Hepatocyte (in vitro differentiated cells): ENCODE measurements around the gene KRT7. TPM values are rescaled to one million over a fixed set of nuclear protein-coding genes. Genes with fewer than 3 reads are reported as not detected.

Experiments used
- DNase-seq: peaks from one replicate; pipeline ENCODE4 v3.0.0-alpha.2; 2016; ENCODE audit warnings: low spot score
- H2AFZ ChIP-seq: fragments of 200-600 bp; sonication (generic); 2 replicates; pipeline ENCODE4 v1.6.0; 2016; ENCODE audit warnings: antibody characterized with exemption, mild to moderate bottlenecking
- H3K27ac ChIP-seq: fragments of 200-600 bp; sonication (generic); 2 replicates; pipeline ENCODE4 v1.5.1; 2016; ENCODE audit warnings: mild to moderate bottlenecking
- H3K27me3 ChIP-seq: fragments of 200-600 bp; sonication (generic); 2 replicates; pipeline ENCODE4 v1.6.1; 2016
- H3K36me3 ChIP-seq: fragments of 200-600 bp; sonication (generic); replicated peaks from 2 replicates; pipeline ENCODE4 v1.5.1; 2016; ENCODE audit warnings: low read depth; ENCODE audit not compliant: insufficient read depth
- H3K4me1 ChIP-seq: fragments of 200-600 bp; sonication (generic); 2 replicates; pipeline ENCODE4 v1.5.1; 2016; ENCODE audit warnings: mild to moderate bottlenecking, moderate library complexity; ENCODE audit not compliant: insufficient read depth
- H3K4me2 ChIP-seq: fragments of 200-600 bp; sonication (generic); 2 replicates; pipeline ENCODE4 v1.6.0; 2016
- H3K4me3 ChIP-seq: fragments of 200-600 bp; sonication (generic); 2 replicates; pipeline ENCODE4 v1.5.1; 2016; ENCODE audit warnings: mild to moderate bottlenecking
- H3K79me2 ChIP-seq: fragments of 200-600 bp; sonication (generic); 2 replicates; pipeline ENCODE4 v1.6.0; 2017; ENCODE audit warnings: mild to moderate bottlenecking
- H3K9me2 ChIP-seq: fragments of 200-600 bp; sonication (generic); replicated peaks from 2 replicates; pipeline ENCODE4 v1.6.0; 2017; ENCODE audit warnings: mild to moderate bottlenecking; ENCODE audit not compliant: insufficient read depth
- H3K9me3 ChIP-seq: fragments of 200-600 bp; sonication (generic); 2 replicates; pipeline ENCODE4 v1.5.1; 2016; ENCODE audit warnings: low read depth, mild to moderate bottlenecking
- H4K20me1 ChIP-seq: fragments of 200-600 bp; sonication (generic); 2 replicates; pipeline ENCODE4 v1.6.0; 2016; ENCODE audit warnings: mild to moderate bottlenecking; ENCODE audit not compliant: insufficient read depth, poor library complexity, severe bottlenecking
- CTCF ChIP-seq: fragments of 200-600 bp; sonication (generic); IDR thresholded peaks from 2 replicates; pipeline ENCODE4 v1.5.1; 2016; ENCODE audit warnings: antibody characterized with exemption, mild to moderate bottlenecking; ENCODE audit not compliant: poor library complexity
- EZH2 ChIP-seq: fragments of 200-600 bp; sonication (generic); IDR thresholded peaks from 2 replicates; pipeline ENCODE4 v1.6.1; 2016; ENCODE audit warnings: antibody characterized with exemption, mild to moderate bottlenecking, borderline replicate concordance
- EZH2phosphoT487 ChIP-seq: fragments of 200-600 bp; sonication (generic); IDR thresholded peaks from one replicate; pipeline ENCODE4 v1.6.1; 2018; ENCODE audit warnings: antibody characterized with exemption, mild to moderate bottlenecking, low read depth, moderate library complexity; ENCODE audit not compliant: unreplicated experiment, severe bottlenecking
- WGBS: methylation state at CpG from one replicate; pipeline ENCODE4 v1.1.6; 2016; ENCODE audit warnings: low lambda C conversion rate; ENCODE audit errors: missing lambda C conversion rate; 5-methylcytosine and 5-hydroxymethylcytosine counted together
- polyA plus RNA-seq: library from polyadenylated mRNA; unstranded; fragments of >200 nt; fragmentation: Nextera tagmentation; extraction: Ambion mirVana; gene quantifications from 2 replicates; pipeline ENCODE4 v1.2.1, GENCODE V29; 2016
- total RNA-seq: library from RNA; depleted of rRNA; stranded (reverse); fragments of >200 nt; gene quantifications from 2 replicates; pipeline ENCODE4 v1.2.3, GENCODE V29; 2014

The KRT7 gene
- total and polyA plus RNA-seq, 2 experiments from 2014 or later: 27.1 to 33.3 TPM

GRCh38 chr12:52210186-52210924 lies 22.7 kb upstream of the KRT7 start:
- TF ChIP-seq EZH2: no peak
- no peak for TF ChIP-seq EZH2phosphoT487
- no peak for TF ChIP-seq CTCF
- no peak overlapping the region for H3K4me2 ChIP-seq
- 87% methylated on average over 7 of the region's 7 CpGs for WGBS
- H3K79me2 ChIP-seq: no peaks in the 10 kb centered on the region
- H3K9me2 ChIP-seq: no peaks in the 10 kb centered on the region
- no peaks in the 10 kb centered on the region for H4K20me1 ChIP-seq
- H3K9me3 ChIP-seq: no peaks in the 10 kb centered on the region
- no peak overlapping the region for H2AFZ ChIP-seq
- H3K4me1 ChIP-seq: no peaks in the 10 kb centered on the region
- no peak overlapping the region for H3K4me3 ChIP-seq
- H3K27me3 ChIP-seq: no peaks in the 10 kb centered on the region
- DNase-seq: no peak
- H3K36me3 ChIP-seq: no peaks in the 10 kb centered on the region
- no peak overlapping the region for H3K27ac ChIP-seq

GRCh38 chr12:52210925-52211650 lies 22.0 kb upstream of the KRT7 start:
- H3K4me3 ChIP-seq: no peak overlapping the region
- DNase-seq: no peak
- no peaks in the 10 kb centered on the region for H3K36me3 ChIP-seq
- no peak overlapping the region for H3K4me2 ChIP-seq
- H2AFZ ChIP-seq: no peak overlapping the region
- H3K79me2 ChIP-seq: no peaks in the 10 kb centered on the region
- no peaks in the 10 kb centered on the region for H3K4me1 ChIP-seq
- H3K27me3 ChIP-seq: no peaks in the 10 kb centered on the region
- no peaks in the 10 kb centered on the region for H3K9me3 ChIP-seq
- 86% methylated on average over 10 of the region's 10 CpGs for WGBS
- no peaks in the 10 kb centered on the region for H4K20me1 ChIP-seq
- no peak overlapping the region for H3K27ac ChIP-seq
- TF ChIP-seq CTCF (no peak), EZH2 (no peak), EZH2phosphoT487 (no peak)
- no peaks in the 10 kb centered on the region for H3K9me2 ChIP-seq

GRCh38 chr12:52211716-52212585 lies 21.1 kb upstream of the KRT7 start:
- 84% methylated on average over 13 of the region's 13 CpGs for WGBS
- Histone ChIP-seq H3K27me3 (no peaks in the 10 kb centered on the region), H3K27ac (no peak overlapping the region), H2AFZ (no peak overlapping the region), H3K36me3 (no peaks in the 10 kb centered on the region), H3K4me1 (peaks cover 8% of the 10 kb centered on the region), H3K79me2 (no peaks in the 10 kb centered on the region), H3K4me3 (no peak overlapping the region), H3K4me2 (no peak overlapping the region), H4K20me1 (no peaks in the 10 kb centered on the region), H3K9me3 (no peaks in the 10 kb centered on the region), H3K9me2 (no peaks in the 10 kb centered on the region)
- no peak for DNase-seq
- TF ChIP-seq EZH2 (no peak), EZH2phosphoT487 (no peak), CTCF (no peak)
